BE2C (cell line): ENCODE results near the gene OSBPL2.

Source experiments
- DNase-seq: peaks from one replicate; pipeline ENCODE4 v3.0.0-alpha.2; 2020
- H3K27me3 ChIP-seq: fragments of 250-450 bp; sonication (Bioruptor Pico); 2 replicates; pipeline ENCODE4 v1.5.1; 2020; ENCODE audit warnings: mild to moderate bottlenecking
- H3K36me3 ChIP-seq: fragments of 250-450 bp; sonication (Bioruptor Pico); 2 replicates; pipeline ENCODE4 v1.5.1; 2020; ENCODE audit warnings: mild to moderate bottlenecking
- H3K4me1 ChIP-seq: fragments of 250-450 bp; sonication (Bioruptor Pico); 2 replicates; pipeline ENCODE4 v1.5.1; 2020
- H3K4me3 ChIP-seq: 2 replicates; pipeline ENCODE4 v1.5.1; 2011; ENCODE audit warnings: low read depth, low read length
- H3K9me3 ChIP-seq: fragments of 250-450 bp; sonication (Bioruptor Pico); 2 replicates; pipeline ENCODE4 v1.5.1; 2020
- CTCF ChIP-seq: IDR thresholded peaks from 2 replicates; pipeline ENCODE4 v1.5.1; 2012; ENCODE audit warnings: mild to moderate bottlenecking, low read depth, low read length

The OSBPL2 gene

GRCh38 chr20:62215020-62215990 is 23.0 kb upstream of the OSBPL2 start:
- no peak for TF ChIP-seq CTCF
- H3K27me3 ChIP-seq = peaks cover 3% of the 10 kb centered on the region
- no peak for DNase-seq

GRCh38 chr20:62215991-62216635 is 22.2 kb upstream of the OSBPL2 start:
- Histone ChIP-seq H3K9me3 (no peaks in the 10 kb centered on the region), H3K4me1 (peaks cover 8% of the 10 kb centered on the region), H3K27me3 (peaks cover 11% of the 10 kb centered on the region), H3K4me3 (no peak overlapping the region), H3K36me3 (peaks cover 7% of the 10 kb centered on the region; the same call in 1 of the 2 replicates)
- TF ChIP-seq CTCF = no peak
- DNase-seq = no peak

More at GRCh38 chr20:62215020-62215990, 23.0 kb upstream of the OSBPL2 start:
- peaks cover 3% of the 10 kb centered on the region for H3K4me1 ChIP-seq
- H3K4me3 ChIP-seq = no peak overlapping the region
- H3K9me3 ChIP-seq = no peaks in the 10 kb centered on the region
- peaks cover 7% of the 10 kb centered on the region; the same call in 1 of the 2 replicates for H3K36me3 ChIP-seq

- Histone ChIP-seq H3K9me3 (no peaks in the 10 kb centered on the region), H3K4me3 (no peak overlapping the region), H3K27me3 (peaks cover 12% of the 10 kb centered on the region), H3K4me1 (peaks cover 9% of the 10 kb centered on the region), H3K36me3 (peaks cover 7% of the 10 kb centered on the region; the same call in 1 of the 2 replicates)
- DNase-seq = no peak
- no peak for TF ChIP-seq CTCF
Measured at GRCh38 chr20:62216636-62217566, 21.4 kb upstream of the OSBPL2 start.

GRCh38 chr20:62217913-62218773 is 20.2 kb upstream of the OSBPL2 start:
- TF ChIP-seq CTCF = no peak
- Histone ChIP-seq H3K9me3 (no peaks in the 10 kb centered on the region), H3K36me3 (peaks cover 7% of the 10 kb centered on the region; the same call in 1 of the 2 replicates), H3K4me1 (peaks cover 9% of the 10 kb centered on the region), H3K27me3 (peaks cover 12% of the 10 kb centered on the region), H3K4me3 (no peak overlapping the region; the same call in 1 of the 2 replicates)
- DNase-seq = no peak
